BE2C (cell line): Measurements from ENCODE around the gene LIPG.

Source experiments
- DNase-seq: peaks from one replicate; pipeline ENCODE4 v3.0.0-alpha.2; 2020
- H3K27me3 ChIP-seq: fragments of 250-450 bp; sonication (Bioruptor Pico); 2 replicates; pipeline ENCODE4 v1.5.1; 2020; ENCODE audit warnings: mild to moderate bottlenecking
- H3K36me3 ChIP-seq: fragments of 250-450 bp; sonication (Bioruptor Pico); 2 replicates; pipeline ENCODE4 v1.5.1; 2020; ENCODE audit warnings: mild to moderate bottlenecking
- H3K4me1 ChIP-seq: fragments of 250-450 bp; sonication (Bioruptor Pico); 2 replicates; pipeline ENCODE4 v1.5.1; 2020
- H3K4me3 ChIP-seq: 2 replicates; pipeline ENCODE4 v1.5.1; 2011; ENCODE audit warnings: low read depth, low read length
- H3K9me3 ChIP-seq: fragments of 250-450 bp; sonication (Bioruptor Pico); 2 replicates; pipeline ENCODE4 v1.5.1; 2020
- TF ChIP-seq, protein P1 (sequence below): IDR thresholded peaks from 2 replicates; pipeline ENCODE4 v1.5.1; 2012; ENCODE audit warnings: mild to moderate bottlenecking, low read depth, low read length

LIPG gene

DNA sequence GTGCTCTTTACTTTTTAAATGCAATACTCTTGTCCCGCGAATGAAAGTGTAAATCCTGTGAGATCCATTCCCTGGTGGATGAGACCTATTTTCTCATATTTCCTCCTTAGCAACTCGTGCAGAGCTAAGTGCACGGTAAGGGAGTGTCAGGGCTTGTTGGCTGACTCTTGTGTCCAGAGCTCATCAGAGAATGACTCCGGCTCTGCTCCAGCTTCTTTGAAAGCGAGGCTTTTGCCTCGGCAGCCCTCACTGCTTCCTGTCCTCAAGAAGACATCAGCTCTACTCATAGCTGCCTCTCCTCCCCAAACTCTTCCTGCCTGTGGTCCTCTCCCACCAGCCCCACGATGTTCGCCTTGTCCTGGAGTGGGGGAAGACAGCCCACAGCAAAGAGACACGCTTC, 70.7 kb downstream of the LIPG start:
- H3K4me1 ChIP-seq, result no peaks in the 10 kb centered on the region
- no peaks in the 10 kb centered on the region for H3K9me3 ChIP-seq
- H3K4me3 ChIP-seq, result no peak overlapping the region
- DNase-seq, result no peak
- no peaks in the 10 kb centered on the region for H3K36me3 ChIP-seq
- H3K27me3 ChIP-seq, result no peaks in the 10 kb centered on the region
- TF ChIP-seq, protein P1, sequence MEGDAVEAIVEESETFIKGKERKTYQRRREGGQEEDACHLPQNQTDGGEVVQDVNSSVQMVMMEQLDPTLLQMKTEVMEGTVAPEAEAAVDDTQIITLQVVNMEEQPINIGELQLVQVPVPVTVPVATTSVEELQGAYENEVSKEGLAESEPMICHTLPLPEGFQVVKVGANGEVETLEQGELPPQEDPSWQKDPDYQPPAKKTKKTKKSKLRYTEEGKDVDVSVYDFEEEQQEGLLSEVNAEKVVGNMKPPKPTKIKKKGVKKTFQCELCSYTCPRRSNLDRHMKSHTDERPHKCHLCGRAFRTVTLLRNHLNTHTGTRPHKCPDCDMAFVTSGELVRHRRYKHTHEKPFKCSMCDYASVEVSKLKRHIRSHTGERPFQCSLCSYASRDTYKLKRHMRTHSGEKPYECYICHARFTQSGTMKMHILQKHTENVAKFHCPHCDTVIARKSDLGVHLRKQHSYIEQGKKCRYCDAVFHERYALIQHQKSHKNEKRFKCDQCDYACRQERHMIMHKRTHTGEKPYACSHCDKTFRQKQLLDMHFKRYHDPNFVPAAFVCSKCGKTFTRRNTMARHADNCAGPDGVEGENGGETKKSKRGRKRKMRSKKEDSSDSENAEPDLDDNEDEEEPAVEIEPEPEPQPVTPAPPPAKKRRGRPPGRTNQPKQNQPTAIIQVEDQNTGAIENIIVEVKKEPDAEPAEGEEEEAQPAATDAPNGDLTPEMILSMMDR, result no peak

GRCh38 chr18:49638209-49638785, 76.4 kb downstream of the LIPG start:
- DNase-seq, result no peak
- TF ChIP-seq, protein P1, result no peak
- H3K36me3 ChIP-seq, result no peaks in the 10 kb centered on the region
- no peak overlapping the region for H3K4me3 ChIP-seq
- H3K9me3 ChIP-seq, result no peaks in the 10 kb centered on the region
- no peaks in the 10 kb centered on the region for H3K27me3 ChIP-seq
- H3K4me1 ChIP-seq, result no peaks in the 10 kb centered on the region

DNA sequence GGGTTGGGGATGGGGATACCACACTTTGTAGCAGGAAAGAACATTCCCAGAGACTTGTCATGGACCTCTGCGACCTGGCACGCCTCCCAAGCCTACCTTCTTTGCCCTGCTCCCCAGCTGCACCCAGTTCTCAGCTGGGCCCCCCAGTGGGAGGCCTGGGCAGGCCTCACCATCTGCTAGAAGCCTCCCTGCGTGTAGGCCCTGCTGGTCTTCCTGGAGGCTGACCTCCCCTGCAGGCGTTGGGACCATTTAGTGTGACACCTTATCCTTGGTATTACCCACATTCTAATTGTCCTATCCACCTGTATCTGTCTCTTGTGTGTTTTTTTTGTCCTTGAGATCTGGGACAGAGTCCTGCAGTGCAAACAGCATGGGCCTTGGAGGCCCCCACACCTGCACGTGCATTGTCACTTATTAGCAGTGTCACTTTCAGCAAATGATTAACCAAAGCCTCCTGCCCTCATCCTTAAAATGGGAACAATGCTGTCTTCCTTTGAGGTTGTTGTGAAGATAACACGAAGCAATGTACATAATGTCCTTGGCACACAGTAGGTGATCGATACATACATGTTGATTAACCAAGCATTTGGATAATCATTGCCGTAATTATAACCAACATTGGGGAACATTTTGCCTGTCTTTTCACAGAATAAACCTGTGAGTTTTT, 77.2 kb downstream of the LIPG start:
- H3K9me3 ChIP-seq, result no peaks in the 10 kb centered on the region
- no peak for DNase-seq
- H3K4me3 ChIP-seq, result no peak overlapping the region
- H3K27me3 ChIP-seq, result no peaks in the 10 kb centered on the region
- TF ChIP-seq, protein P1, result no peak
- no peaks in the 10 kb centered on the region for H3K4me1 ChIP-seq
- no peaks in the 10 kb centered on the region for H3K36me3 ChIP-seq

DNA sequence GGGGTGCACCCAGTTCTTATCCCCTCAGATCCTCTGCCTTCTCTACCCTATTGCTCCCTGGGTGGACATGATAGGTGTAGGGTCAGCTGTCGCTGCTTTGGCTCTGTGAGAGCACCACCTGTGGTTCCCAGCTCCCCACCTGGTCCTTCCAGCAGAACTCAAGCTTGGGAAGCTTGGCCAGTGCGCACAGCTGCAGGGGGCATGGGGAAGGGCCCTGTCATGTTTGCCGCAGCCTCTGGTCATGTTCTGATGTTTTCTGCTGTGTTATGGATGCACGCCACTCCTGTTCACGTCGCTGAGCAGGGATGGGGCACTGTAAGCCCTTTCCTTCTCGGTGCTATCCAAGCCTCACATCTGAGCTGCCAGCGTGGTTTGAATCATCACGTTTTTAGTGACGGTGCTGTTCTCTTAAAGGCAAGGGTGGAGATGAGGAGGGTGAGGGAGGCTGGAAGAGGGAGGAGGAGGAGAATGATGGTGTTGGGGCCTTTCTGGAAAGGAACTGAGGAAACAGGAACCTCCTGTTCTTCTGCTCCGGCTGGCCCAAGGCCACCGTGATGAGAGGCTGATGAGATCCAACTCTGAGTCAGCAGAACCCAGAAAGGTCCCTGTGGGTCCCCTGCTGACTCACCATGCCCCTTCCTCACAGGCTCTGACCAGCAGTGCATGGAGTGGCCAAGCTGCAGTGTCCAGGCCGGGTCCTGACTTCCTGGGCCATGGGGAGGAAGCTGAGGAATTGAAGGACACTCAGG, 78.0 kb downstream of the LIPG start:
- Histone ChIP-seq H3K9me3 (no peaks in the 10 kb centered on the region), H3K4me3 (no peak overlapping the region)
- TF ChIP-seq, protein P1, result no peak

DNA sequence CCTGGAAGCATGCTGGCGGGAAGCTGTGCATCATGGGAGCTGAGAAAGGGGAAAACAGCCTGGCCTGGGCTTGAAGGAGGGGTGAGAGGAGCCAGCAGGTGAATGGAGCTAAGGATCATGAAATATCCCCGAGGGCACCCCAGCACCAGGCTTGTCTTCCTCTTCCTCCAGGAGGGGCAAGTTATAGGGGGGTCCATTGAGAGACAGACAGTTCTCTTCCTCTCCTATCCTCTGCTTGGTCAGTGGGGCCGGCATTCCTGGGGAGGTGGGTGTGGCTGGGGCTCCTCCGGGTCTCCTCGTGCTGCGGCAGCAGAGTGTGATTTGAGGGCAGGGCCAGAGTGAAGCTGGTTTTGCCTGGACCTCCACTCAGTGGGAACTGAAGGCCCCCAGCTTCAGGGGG, 78.9 kb downstream of the LIPG start:
- H3K4me3 ChIP-seq, result no peak overlapping the region
- no peak for DNase-seq
- no peaks in the 10 kb centered on the region for H3K36me3 ChIP-seq
- H3K4me1 ChIP-seq, result no peaks in the 10 kb centered on the region
- H3K27me3 ChIP-seq, result no peaks in the 10 kb centered on the region
- TF ChIP-seq, protein P1, result no peak
- H3K9me3 ChIP-seq, result no peaks in the 10 kb centered on the region

More for the DNA sequence above, 78.0 kb downstream of the LIPG start:
- Histone ChIP-seq H3K36me3 (no peaks in the 10 kb centered on the region), H3K27me3 (no peaks in the 10 kb centered on the region), H3K4me1 (no peaks in the 10 kb centered on the region)
- no peak for DNase-seq

GRCh38 chr18:49645196-49645595, 83.3 kb downstream of the LIPG start:
- H3K4me3 ChIP-seq, result no peak overlapping the region
- no peak for DNase-seq
- H3K9me3 ChIP-seq, result no peaks in the 10 kb centered on the region
- no peaks in the 10 kb centered on the region for H3K36me3 ChIP-seq
- H3K4me1 ChIP-seq, result no peaks in the 10 kb centered on the region
- no peaks in the 10 kb centered on the region for H3K27me3 ChIP-seq
- TF ChIP-seq, protein P1, result no peak
